LHCN-M2 (cell line): ENCODE measurements around the gene KIZ. TPM values are rescaled to one million over a fixed set of nuclear protein-coding genes. Genes with fewer than 3 reads are reported as not detected.
A peak's percentile ranks its signal among the peaks of the same experiment; 100 is the strongest.
"Not testable (repeated sequence)": the region's sequence is repeated elsewhere in the genome, so short reads cannot be mapped to it uniquely, and the experiment has no call there.

Source experiments
- DNase-seq: peaks from one replicate; pipeline ENCODE4 v3.0.0-alpha.2; 2012; ENCODE audit warnings: low read depth
- total RNA-seq: library from RNA; depleted of rRNA; stranded (reverse); fragments of >200 nt; gene quantifications from 2 replicates; pipeline ENCODE4 v1.2.3, GENCODE V29; 2014

The KIZ gene
- total RNA-seq, 1 experiment from 2014 or later, result 9.6 TPM

DNA sequence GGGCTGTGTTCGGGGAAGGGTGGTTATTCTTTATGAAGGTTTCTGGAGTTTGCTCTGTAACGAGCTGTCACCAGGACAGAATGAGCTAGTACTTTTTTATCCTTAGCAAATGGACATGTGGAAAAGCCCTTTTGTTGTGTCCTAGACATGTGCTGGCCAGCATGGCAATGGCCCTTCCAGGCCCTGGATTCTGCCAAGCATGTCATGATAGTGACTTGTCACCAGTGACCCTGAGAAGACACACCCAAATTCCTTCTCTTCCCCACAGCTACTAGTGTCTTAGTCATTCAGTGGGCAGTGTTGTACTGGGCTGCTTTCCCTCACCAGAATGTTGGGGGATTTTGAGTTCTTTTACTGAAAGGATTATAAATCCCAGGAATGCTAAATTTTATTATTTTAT, 103.3 kb downstream of the KIZ start:
- DNase-seq, result peak; percentile 32

DNA sequence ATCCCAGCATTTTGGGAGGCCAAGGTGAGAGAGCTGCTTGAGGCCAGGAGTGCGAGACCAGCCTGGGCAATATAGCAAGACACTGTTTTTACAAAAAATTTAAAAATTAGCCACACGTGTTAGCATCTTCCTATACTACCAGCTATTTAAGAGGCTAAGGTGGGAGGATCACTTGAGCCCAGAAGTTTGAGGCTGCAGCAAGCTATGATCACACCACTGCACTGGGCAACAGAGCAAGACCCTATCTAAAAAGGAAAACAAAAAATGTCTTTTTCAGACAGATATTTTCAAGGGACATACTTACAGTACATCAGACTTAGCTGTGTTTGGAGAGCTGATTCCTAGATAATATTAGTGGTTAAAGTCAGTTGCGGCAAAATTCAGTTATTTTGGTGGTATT, 104.3 kb downstream of the KIZ start:
- no peak for DNase-seq

DNA sequence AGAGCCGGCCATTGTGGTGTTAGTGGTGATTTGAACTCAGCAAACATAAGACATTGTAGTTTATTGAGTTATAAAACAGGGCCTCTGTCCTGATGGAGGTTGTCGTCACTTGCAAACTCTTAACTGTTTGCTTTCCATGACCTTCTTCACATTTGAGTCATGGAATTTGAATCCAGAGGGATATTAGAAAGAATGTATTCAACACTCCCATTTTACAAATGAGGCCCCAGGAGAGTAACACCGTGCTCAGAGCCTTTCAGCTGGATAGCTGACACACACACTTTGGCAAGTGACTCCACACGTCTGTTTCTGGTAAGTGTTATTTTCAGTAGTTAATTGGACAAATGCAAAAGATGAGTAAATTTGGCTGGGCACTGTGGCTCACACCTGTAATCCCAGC, 104.8 kb downstream of the KIZ start:
- no peak for DNase-seq

DNA sequence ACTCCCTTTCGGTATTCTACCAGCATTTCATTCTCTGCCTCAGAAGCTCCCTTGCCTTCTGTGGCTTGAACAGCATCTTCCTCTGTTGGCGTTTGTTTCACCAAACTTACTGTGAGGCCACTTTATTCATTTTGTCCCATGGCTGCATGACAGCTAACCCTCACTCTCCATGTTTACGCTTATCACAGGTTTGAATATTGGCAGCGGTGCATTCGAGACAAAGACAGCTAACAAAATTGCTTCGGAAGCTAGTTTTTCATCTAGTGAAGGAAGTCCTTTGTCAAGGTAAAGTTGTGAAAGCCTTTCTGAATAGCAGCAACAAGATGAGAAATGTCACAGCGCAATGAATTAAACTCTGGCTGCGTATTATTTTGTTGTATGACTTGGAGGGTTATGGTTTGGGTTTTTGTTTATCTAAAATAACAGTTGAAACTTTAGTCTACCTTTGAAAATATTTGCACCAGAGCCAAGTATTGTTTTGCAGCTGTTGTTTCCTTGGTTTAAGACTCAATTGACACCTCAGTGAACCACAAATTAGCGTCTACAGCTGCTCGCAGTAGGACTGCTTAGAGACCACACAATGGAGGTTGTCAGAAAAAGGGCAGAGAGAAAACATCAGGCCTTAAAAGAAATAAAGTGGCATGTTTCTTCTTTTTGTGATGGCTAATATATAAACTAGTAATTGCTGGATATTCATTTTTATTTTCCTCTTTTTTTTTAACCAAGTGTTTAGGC, 106.8 kb downstream of the KIZ start:
- DNase-seq, result peak; percentile 8

DNA sequence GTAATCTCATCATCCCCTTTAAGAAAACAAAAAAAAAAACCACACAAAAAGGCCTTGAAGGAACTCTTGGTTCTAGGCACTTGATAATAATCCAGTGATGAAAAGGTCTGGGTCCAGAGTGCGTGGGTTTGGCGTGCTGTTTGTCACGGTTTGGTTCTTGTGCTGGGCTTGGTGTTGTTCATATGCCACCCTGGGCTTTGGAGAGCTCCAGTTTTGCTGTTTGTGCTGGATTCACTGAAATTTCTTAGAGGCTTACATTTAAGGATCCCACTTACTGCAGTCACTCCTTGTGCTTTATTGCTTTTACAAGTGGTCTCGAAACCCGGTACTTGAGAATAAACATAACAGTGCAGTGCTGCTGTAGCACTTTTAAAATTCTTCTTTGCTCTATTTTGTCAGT, 108.4 kb downstream of the KIZ start:
- no peak for DNase-seq

DNA sequence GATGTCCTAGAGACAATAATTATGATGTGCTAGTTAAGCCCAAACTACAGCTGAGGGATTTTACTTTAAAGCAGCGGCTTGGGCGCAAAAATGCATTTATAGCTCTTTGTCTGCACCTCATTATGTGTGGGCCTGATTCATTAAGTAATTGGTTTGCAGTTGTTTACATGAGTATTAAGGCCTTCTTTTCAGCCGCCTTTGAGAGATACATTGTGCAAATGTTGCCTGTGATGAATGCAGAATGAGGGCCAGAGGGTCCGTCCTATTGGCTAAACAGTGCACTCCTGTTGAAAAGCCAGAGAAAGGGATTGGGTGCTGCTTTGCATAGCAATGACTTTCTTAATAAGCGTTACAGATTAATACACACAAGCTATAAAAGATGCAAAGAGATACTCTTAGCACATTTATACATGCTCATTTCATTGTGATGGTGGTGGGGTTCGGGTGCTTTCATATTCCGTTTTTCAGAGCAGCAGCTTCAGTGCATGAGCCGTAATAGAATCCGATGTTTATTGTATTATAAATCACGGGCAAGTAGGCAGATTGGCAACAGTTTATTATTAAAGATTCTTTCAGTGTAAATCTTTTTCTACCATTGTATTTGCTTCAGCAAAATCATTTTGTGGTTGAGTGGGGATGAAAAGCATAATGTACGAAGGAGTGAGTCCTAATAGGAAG, 109.1 kb downstream of the KIZ start:
- no peak for DNase-seq

DNA sequence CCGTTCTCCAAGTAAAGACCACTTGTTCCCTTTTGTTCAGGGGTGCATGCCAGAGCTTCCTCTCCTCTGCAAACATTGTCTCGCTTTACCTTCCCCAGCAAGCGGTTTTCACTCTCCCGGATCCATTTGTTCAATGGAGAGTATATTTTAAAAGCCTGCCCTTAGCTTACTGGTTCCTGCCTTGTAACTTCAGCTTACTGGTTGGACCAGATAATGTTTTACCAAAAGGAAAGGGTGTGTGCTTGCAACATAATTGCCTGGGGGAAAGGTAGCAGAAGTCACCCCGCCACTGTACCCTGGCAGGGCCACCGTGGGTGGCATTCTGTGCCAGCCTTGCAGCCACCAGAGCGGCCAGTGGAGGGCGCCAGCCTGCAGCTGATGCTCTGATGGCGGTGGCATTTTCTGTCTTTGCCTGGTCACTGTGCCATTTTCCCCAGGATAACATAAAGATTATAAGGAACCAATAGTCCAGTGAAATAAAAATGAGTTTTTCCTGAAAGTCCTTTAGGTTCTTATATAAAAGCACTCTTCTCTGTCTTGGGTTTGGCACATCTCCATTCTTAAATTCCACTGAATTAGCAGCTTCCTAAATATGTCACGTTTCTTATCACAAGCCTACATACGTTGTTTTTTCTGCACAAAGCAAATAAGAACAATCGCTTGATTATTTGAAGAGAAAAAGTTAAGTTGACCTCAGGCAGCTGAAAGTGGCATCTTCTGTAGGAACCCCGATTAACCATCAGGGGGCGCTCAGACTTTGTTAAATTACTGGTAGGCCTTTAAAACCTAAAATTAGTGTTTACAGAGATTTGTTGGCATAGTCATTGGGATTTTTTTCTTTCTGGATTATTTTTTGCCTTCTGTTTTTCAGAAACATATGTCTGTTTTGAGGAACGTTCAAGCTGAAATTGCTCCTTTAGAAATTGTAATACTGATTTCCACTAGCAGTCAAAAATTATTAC, 109.9 kb downstream of the KIZ start:
- peak; percentile 63 for DNase-seq

DNA sequence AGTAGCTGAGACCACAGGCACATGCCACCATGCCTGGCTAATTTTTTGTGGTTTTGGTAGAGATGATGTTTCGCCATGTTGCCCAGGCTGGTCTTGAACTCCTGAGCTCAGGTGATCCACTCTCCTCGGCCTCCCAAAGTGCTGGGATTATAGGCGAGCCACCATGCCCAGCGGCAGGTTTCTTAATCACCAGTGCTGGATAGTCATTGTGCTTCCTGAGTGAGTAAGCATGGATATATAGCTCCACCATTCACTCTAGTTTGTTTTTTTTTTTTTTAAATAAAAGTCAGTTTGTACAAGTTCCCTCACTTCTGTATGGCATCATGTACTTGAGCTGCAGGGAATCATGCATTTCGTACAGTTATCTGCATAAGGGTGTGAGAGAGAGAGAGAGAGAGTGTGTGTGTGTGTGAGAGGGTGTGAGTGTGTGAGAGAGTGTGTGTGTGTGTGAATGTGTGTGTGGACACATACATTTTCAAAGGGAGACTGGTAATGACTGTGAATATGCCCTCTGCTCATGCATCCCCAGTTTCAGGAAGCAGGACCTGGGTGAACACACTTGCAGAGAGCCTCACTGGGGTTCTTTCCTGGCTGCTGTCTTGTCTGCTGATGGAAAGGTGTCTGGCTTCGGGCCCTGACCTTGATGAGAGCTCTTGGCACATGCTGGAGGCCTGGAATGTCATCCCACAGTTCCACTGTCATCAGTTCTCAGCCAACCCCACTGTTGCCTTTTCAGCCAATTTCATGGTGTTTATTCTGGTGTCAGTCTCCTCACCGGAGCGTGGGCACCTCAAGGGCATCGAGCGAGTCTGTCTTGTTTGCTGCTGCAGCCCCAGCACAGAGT, 112.3 kb downstream of the KIZ start:
- DNase-seq, result no peak

DNA sequence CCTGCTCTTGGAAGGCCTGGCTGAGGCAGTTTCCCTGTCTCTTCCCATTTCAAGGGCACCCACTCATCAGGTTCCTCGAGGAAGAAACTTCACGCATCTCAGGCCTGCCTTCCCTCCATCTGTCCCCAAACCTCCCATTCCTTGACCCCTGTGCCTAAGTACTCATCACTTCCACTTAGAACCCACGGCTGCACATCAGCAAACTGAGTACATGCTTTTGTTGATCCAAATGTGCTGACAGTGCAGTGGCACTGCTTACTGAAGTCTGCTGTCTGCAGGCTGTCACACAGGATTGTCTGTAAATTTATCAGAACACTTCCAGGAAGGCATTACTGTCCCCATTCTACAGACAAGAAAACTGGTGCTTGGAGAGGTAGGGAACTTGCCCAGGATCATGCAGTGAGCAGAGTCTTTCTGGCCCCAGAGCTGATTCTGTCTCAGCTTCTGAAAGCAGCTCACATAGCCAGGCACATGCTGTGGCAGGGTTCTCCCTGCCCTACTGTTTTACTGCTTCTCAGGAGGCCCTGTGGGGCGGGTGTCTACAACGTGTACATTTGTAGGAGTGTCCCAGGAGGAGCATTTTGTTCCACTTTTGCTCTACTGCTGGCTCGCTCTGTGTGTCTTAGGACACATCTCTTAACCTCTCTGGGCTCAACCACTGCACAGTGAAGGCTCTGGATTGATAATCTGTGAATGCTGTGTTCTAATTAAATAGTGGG, 113.1 kb downstream of the KIZ start:
- DNase-seq, result no peak

DNA sequence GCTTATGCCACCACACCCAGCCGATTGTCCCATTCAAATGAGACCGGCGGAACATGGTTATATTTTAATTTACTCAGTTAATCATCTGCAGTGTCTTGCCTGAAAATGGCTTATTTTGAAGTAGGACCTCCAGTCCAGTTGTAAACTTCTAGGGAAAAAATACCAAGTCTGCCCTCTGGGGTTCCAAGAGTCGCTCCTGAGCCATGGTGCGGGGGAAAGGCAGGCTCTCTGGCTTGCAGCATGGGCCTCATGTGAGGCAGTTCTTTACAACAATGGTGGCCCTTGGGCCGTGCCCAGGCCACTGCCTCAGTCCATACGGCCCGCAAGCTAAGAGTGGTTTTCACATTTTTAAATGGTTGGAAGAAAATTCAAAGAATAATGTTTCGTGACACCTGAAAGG, 114.5 kb downstream of the KIZ start:
- DNase-seq, result no peak

DNA sequence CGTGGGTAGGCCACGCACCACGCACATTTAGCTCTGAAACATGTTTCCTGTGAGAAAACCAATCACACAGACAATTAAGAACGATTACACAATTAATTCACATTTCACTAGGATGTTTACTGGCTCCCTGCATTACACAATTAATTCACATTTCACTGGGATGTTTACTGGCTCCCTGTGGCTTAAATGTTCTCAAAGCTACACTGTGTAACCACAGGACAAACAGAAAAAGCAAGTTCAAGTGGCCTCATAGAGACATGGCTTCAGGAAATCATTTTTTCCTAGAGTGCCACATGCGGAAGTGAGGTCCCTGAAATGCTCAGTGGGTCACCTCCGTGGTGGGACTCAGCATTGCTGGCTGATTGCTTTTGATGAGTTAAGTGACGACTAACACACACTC, 115.5 kb downstream of the KIZ start:
- DNase-seq, result no peak

DNA sequence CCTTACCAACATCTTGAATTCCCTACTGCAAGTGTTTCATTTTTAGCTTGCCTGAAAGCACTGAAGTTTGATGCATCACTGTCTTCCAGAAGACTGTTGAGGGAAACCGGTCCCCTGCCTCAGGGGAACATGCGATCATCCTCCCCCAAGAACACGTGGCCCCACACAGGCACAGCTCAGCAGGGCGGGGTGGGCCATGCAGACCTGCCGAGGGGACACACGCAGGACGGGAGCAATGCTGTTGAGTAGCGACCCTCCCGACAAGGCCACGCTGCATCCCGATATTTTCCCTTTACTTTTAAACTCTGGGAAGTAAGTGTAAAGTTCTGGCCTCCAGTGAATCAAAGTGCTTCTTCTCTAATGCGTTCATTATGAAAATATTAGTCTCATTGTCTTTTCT, 117.9 kb downstream of the KIZ start:
- DNase-seq, result no peak

DNA sequence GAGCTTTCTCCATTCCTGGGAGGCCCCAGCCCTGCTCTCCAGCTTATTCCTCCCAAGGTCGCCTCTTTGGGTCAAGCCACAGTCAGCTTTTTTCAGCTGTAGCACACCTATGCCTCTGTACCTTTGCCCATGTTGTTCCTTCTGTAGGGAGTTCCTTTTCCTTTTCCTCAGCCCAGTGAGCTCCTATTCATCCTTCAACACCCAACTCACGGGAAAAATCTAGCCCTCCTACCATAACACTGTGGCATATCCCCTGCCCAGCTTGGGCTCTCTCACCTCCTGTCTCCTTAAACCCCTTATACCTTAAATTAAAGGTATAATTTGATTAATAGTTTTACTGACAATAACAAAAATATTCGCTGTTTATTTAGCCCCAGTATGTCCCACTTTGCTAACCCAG, 118.9 kb downstream of the KIZ start:
- no peak for DNase-seq

DNA sequence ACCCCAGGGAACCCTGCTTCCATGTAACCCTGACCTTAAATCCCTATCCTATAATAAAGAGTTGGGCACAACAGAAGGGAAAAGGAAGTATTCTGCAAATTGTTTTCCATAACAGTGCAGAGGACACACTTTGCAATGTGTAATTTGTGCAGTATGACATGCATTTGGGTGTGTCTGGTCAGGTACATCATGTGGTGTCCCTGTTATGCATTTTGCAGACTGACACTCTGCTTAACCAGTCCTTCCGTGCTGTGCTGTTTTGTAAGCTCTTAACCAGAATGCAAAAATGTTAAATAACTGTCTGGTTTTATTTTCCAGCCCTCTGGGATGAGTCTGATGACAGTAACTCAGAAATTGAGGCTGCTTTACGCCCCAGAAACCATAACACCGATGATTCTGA, 120.3 kb downstream of the KIZ start:
- no peak for DNase-seq

DNA sequence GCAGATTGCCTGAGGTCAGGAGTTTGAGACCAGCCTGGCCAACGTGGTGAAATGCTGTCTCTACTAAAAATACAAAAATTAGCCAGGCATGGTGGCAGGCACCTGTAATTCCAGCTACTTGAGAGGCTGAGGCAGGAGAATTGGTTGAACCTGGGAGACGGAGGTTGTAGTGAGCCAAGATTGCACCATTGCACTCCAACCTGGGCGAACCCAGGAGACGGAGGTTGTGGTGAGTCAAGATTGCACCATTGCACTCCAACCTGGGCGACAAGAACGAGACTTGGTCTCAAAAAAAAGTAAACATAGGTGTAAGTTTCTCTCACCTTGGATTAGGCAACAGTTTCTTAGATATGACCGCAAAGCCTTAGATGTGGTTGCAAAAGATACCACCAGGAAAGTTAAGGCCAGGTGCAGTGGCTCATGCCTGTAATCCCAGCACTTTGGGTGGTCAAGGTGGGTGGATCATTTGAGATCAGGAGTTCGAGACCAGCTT, 121.8 kb downstream of the KIZ start:
- not testable (repeated sequence) for DNase-seq

DNA sequence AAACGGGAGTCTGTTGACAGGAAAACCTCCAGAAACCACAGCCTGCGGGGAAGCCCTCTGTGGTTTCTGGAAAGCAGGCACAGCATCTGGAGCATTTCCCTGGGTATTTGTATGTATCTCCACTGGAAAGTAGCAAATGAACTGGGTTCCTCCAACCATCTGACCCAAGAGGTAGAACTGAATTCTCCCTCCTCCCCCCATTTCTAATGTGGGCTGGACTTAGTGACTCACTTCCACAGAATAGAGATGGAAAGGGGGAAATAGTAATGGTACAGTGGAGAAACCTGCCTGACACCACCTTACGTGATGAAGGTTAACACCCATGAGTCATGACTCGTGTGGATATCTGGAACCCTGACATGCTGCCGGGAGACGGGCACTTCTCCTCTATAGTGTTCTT, 125.4 kb downstream of the KIZ start:
- DNase-seq, result peak; percentile 46

DNA sequence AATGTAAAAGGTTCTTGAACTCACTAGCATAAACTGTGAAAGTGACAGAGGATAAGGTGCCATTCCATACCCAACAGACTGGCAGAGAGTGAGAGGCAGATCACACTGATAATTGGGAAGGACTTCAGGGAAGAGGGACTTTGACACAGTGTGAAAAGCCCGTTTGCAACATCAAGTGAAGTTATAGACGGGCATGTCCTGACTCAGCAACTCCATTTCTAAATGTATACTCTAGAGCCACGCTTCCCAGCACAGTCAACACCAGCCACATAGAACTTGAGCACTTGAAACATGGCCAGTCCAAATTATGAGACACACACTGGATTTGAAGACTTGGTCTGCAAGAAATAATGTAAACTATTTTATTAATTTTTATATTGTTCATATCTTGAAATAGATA, 131.3 kb downstream of the KIZ start:
- no peak for DNase-seq

DNA sequence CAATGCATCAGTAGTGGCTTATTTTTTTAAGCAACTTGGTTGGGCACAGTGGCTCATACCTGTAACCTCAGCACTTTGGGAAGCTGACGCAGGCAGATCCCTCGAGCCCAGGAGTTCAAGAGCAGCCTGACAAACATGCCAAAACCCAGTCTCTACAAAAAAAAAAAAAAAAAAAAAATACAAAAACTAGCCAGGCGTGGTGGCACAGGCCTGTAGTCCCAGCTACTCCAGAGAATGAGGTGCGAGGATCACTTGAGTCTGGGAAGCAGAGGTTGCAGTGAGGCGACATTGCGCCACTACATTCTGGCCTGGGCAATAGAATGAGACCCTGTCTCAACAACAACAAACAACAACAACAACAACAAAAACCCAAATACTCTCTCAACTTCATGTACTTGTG, 132.5 kb downstream of the KIZ start:
- DNase-seq, result no peak

DNA sequence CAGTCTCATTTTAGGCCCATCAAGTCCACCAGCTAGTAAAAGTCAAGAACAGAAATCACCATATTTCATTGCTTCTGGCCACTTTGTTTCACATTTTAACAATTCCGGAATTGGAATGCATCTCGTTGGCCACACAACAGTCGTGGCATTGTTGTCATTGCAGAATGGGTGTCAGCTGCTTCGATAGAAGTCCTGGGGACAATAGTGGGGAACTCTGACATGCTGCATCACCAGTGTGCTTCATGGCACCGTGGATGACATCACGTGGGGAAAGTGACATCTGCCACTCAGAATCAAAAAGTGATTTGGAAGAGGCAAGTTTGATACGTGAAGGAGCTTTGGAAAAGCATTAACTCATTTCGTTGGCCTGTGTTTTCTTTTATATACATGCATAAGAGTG, 133.5 kb downstream of the KIZ start:
- no peak for DNase-seq

DNA sequence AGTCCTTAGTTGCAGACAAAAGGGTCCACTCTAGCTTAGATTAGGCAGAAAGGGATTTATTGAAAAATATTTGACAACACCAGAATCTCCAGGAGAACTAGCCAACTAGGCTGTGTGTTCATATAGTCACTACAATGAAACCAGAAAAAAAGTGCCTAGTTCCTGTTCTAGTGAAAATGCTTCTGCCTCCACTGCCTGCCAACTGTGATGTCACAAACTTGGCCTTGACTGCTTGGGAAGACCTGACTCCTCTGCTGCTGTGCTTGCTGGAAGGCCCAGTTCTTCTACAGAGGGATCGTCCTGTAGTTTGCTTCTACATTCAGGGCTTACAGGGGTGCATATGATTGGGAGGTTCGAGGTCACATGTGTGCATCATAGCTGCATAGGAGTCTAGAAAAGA, 136.9 kb downstream of the KIZ start:
- DNase-seq, result no peak
